Type B pancreatic cell (in vitro differentiated cells): ENCODE measurements around the gene SPINT2. TPM values are rescaled to one million over a fixed set of nuclear protein-coding genes. Genes with fewer than 3 reads are reported as not detected.
"Not testable (repeated sequence)": the region's sequence is repeated elsewhere in the genome, so short reads cannot be mapped to it uniquely, and the experiment has no call there.

ENCODE experiments used
- DNase-seq: peaks from one replicate; pipeline ENCODE4 v3.0.0; 2021; ENCODE audit warnings: mixed read lengths; ENCODE audit not compliant: unreplicated experiment; ENCODE audit errors: extremely low spot score
- H3K27ac Mint-ChIP-seq: 2 replicates; pipeline ENCODE4 v1.8.0; 2021; ENCODE audit warnings: mild to moderate bottlenecking, mixed read lengths
- H3K27me3 Mint-ChIP-seq: 2 replicates; pipeline ENCODE4 v1.8.0; 2021; ENCODE audit warnings: mixed read lengths
- H3K36me3 Mint-ChIP-seq: 2 replicates; pipeline ENCODE4 v1.8.0; 2021; ENCODE audit warnings: mixed read lengths
- H3K4me1 Mint-ChIP-seq: one replicate; pipeline ENCODE4 v1.8.0; 2021; ENCODE audit warnings: mixed read lengths; ENCODE audit not compliant: unreplicated experiment
- H3K4me3 Mint-ChIP-seq: 2 replicates; pipeline ENCODE4 v1.8.0; 2021; ENCODE audit warnings: mild to moderate bottlenecking, mixed read lengths
- H3K9me3 Mint-ChIP-seq: 2 replicates; pipeline ENCODE4 v1.8.0; 2021; ENCODE audit warnings: mixed read lengths
- total RNA-seq: library from RNA; stranded (reverse); gene quantifications from 2 replicates; pipeline ENCODE4 v1.2.1, GENCODE V29; 2021; ENCODE audit warnings: low replicate concordance
- TF ChIP-seq, protein P1 (sequence below): fragments of 200-600 bp; sonication (generic); conservative IDR thresholded peaks from 2 replicates; pipeline ENCODE4 v1.5.0; 2021; ENCODE audit warnings: antibody characterized with exemption, mild to moderate bottlenecking

SPINT2 gene
- total RNA-seq, 1 donor from 2014 or later = 243 TPM

DNA sequence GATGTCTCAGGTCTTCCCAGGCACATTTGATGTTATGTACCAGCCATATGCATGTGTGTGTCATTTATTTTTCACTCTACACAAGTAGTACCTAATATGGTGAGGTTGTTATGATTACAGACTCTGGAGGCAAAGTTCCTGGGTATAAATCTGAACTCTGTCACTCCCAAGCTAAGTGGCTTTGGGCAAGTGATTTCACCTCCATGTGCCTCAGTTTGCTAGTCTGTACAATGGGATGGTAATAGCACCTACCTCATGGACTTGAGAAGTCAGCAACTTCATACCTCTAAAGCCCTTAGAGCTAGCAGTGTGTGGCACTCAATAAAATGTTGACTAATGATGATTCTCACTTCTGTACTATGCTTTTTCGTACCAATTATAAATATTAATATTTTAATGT, 67.4 kb downstream of the SPINT2 start:
- Mint-ChIP-seq H3K4me1 (peaks cover under 1% of the 10 kb centered on the region), H3K36me3 (no peaks in the 10 kb centered on the region), H3K27ac (no peak overlapping the region), H3K27me3 (no peaks in the 10 kb centered on the region), H3K4me3 (no peak overlapping the region), H3K9me3 (no peaks in the 10 kb centered on the region)
- TF ChIP-seq, protein P1, sequence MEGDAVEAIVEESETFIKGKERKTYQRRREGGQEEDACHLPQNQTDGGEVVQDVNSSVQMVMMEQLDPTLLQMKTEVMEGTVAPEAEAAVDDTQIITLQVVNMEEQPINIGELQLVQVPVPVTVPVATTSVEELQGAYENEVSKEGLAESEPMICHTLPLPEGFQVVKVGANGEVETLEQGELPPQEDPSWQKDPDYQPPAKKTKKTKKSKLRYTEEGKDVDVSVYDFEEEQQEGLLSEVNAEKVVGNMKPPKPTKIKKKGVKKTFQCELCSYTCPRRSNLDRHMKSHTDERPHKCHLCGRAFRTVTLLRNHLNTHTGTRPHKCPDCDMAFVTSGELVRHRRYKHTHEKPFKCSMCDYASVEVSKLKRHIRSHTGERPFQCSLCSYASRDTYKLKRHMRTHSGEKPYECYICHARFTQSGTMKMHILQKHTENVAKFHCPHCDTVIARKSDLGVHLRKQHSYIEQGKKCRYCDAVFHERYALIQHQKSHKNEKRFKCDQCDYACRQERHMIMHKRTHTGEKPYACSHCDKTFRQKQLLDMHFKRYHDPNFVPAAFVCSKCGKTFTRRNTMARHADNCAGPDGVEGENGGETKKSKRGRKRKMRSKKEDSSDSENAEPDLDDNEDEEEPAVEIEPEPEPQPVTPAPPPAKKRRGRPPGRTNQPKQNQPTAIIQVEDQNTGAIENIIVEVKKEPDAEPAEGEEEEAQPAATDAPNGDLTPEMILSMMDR = no peak
- no peak for DNase-seq

- DNase-seq = no peak
- Mint-ChIP-seq H3K4me1 (peaks cover 8% of the 10 kb centered on the region), H3K4me3 (no peak overlapping the region), H3K9me3 (no peaks in the 10 kb centered on the region), H3K27me3 (no peaks in the 10 kb centered on the region), H3K27ac (no peak overlapping the region), H3K36me3 (no peaks in the 10 kb centered on the region)
- TF ChIP-seq, protein P1 = no peak
Measured at GRCh38 chr19:38333245-38333644, 68.9 kb downstream of the SPINT2 start.

- no peaks in the 10 kb centered on the region for H3K27me3 Mint-ChIP-seq
- peaks cover 11% of the 10 kb centered on the region for H3K4me1 Mint-ChIP-seq
- H3K36me3 Mint-ChIP-seq = peaks cover 3% of the 10 kb centered on the region
- peak; percentile 93 for DNase-seq
- H3K9me3 Mint-ChIP-seq = no peaks in the 10 kb centered on the region
- TF ChIP-seq, protein P1 = no peak
- peak overlapping the region; percentile 98 for H3K4me3 Mint-ChIP-seq
- H3K27ac Mint-ChIP-seq = peak overlapping the region; percentile 100
Measured at GRCh38 chr19:38335949-38336637, 71.7 kb downstream of the SPINT2 start.

- peak; percentile 95 for DNase-seq
- no peaks in the 10 kb centered on the region for H3K9me3 Mint-ChIP-seq
- H3K4me1 Mint-ChIP-seq = peaks cover 11% of the 10 kb centered on the region
- peak overlapping the region; percentile 100 for H3K27ac Mint-ChIP-seq
- peak overlapping the region; percentile 98 for H3K4me3 Mint-ChIP-seq
- TF ChIP-seq, protein P1 = no peak
- no peaks in the 10 kb centered on the region for H3K27me3 Mint-ChIP-seq
- H3K36me3 Mint-ChIP-seq = peaks cover 3% of the 10 kb centered on the region
Measured at GRCh38 chr19:38336638-38337359, 72.4 kb downstream of the SPINT2 start.

- TF ChIP-seq, protein P1 = no peak
- no peaks in the 10 kb centered on the region for H3K27me3 Mint-ChIP-seq
- no peaks in the 10 kb centered on the region for H3K9me3 Mint-ChIP-seq
- no peak for DNase-seq
- peaks cover 3% of the 10 kb centered on the region for H3K36me3 Mint-ChIP-seq
- peak overlapping the region; percentile 98 for H3K4me3 Mint-ChIP-seq
- H3K27ac Mint-ChIP-seq = peak overlapping the region; percentile 100
- H3K4me1 Mint-ChIP-seq = peaks cover 11% of the 10 kb centered on the region
Measured at GRCh38 chr19:38337360-38337653, 72.9 kb downstream of the SPINT2 start.

DNA sequence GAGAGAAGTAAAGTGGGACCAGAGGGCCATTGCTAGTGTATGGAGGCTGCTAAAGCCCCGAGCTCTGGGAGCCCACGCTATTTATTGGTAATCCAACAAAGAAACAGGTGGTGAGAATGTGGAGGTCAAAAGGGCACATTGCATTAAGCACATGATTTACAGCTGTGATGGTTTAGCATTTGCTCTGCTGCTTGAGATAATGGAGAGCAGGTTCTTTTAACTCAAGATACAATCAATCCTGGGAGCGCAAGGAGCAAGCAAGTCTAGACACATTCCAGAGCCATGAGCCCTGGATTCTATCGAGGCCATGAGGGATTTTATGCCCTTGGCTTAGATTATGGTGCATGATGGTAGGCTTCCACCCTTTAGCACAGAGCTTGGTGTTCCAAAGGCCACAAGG, 74.6 kb downstream of the SPINT2 start:
- H3K4me3 Mint-ChIP-seq = peak overlapping the region; percentile 81
- H3K36me3 Mint-ChIP-seq, H3K9me3 Mint-ChIP-seq, H3K27me3 Mint-ChIP-seq, DNase-seq: not testable (repeated sequence)
- peaks cover 11% of the 10 kb centered on the region for H3K4me1 Mint-ChIP-seq
- H3K27ac Mint-ChIP-seq = peak overlapping the region; percentile 89
